Rectal smooth muscle tissue (tissue), 1 donor: ENCODE measurements around the gene PIK3CD.
"Not testable (repeated sequence)": the region's sequence is repeated elsewhere in the genome, so short reads cannot be mapped to it uniquely, and the experiment has no call there.

Source experiments
- H3K27ac ChIP-seq: one replicate; pipeline ENCODE4 v1.7.0; 2013; ENCODE audit warnings: low read depth, low read length, inconsistent platforms
- H3K27me3 ChIP-seq: one replicate; pipeline ENCODE4 v1.7.0; 2013; ENCODE audit warnings: low read length; ENCODE audit not compliant: control insufficient read depth, insufficient read depth
- H3K36me3 ChIP-seq: one replicate; pipeline ENCODE4 v1.7.0; 2013; ENCODE audit warnings: low read length; ENCODE audit not compliant: control insufficient read depth, insufficient read depth
- H3K4me1 ChIP-seq: one replicate; pipeline ENCODE4 v1.7.0; 2013; ENCODE audit warnings: low read length; ENCODE audit not compliant: control insufficient read depth, insufficient read depth
- H3K4me3 ChIP-seq: one replicate; pipeline ENCODE4 v1.7.0; 2013; ENCODE audit warnings: low read length
- H3K9ac ChIP-seq: one replicate; pipeline ENCODE4 v1.7.0; 2013; ENCODE audit warnings: low read length

Gene PIK3CD

GRCh38 chr1:9710037-9710436 lies 58.5 kb downstream of the PIK3CD start:
- no peaks in the 10 kb centered on the region for H3K27me3 ChIP-seq
- no peak overlapping the region for H3K27ac ChIP-seq
- H3K36me3 ChIP-seq, result no peaks in the 10 kb centered on the region
- H3K9ac ChIP-seq, result no peak overlapping the region
- no peak overlapping the region for H3K4me3 ChIP-seq
- no peaks in the 10 kb centered on the region for H3K4me1 ChIP-seq

GRCh38 chr1:9711466-9712020 lies 60.0 kb downstream of the PIK3CD start:
- H3K4me1 ChIP-seq, result no peaks in the 10 kb centered on the region
- H3K9ac ChIP-seq, result no peak overlapping the region
- H3K27me3 ChIP-seq, result no peaks in the 10 kb centered on the region
- H3K4me3 ChIP-seq, result no peak overlapping the region
- H3K27ac ChIP-seq, result no peak overlapping the region
- no peaks in the 10 kb centered on the region for H3K36me3 ChIP-seq

- H3K4me3 ChIP-seq, H3K4me1 ChIP-seq, H3K27ac ChIP-seq, H3K27me3 ChIP-seq, H3K36me3 ChIP-seq, H3K9ac ChIP-seq: not testable (repeated sequence)
These were observed 61.2 kb downstream of the PIK3CD start for GRCh38 chr1:9712767-9713166.

GRCh38 chr1:9714257-9714718 lies 62.8 kb downstream of the PIK3CD start:
- Histone ChIP-seq H3K4me3 (no peak overlapping the region), H3K27me3 (no peaks in the 10 kb centered on the region), H3K27ac (no peak overlapping the region), H3K4me1 (no peaks in the 10 kb centered on the region), H3K36me3 (no peaks in the 10 kb centered on the region), H3K9ac (no peak overlapping the region)

- H3K36me3 ChIP-seq, result no peaks in the 10 kb centered on the region
- H3K9ac ChIP-seq, result no peak overlapping the region
- H3K4me3 ChIP-seq, result no peak overlapping the region
- no peaks in the 10 kb centered on the region for H3K27me3 ChIP-seq
- H3K27ac ChIP-seq, result no peak overlapping the region
- no peaks in the 10 kb centered on the region for H3K4me1 ChIP-seq
These were observed 64.2 kb downstream of the PIK3CD start for GRCh38 chr1:9715536-9716226.

GRCh38 chr1:9716404-9717192 lies 65.1 kb downstream of the PIK3CD start:
- H3K27ac ChIP-seq, result no peak overlapping the region

GRCh38 chr1:9717193-9718005 lies 65.9 kb downstream of the PIK3CD start:
- Histone ChIP-seq H3K4me1 (no peaks in the 10 kb centered on the region), H3K27ac (no peak overlapping the region), H3K9ac (no peak overlapping the region), H3K4me3 (peak overlapping the region; percentile 5), H3K27me3 (no peaks in the 10 kb centered on the region), H3K36me3 (no peaks in the 10 kb centered on the region)

More at GRCh38 chr1:9716404-9717192, 65.1 kb downstream of the PIK3CD start:
- Histone ChIP-seq H3K9ac (no peak overlapping the region), H3K4me1 (no peaks in the 10 kb centered on the region), H3K27me3 (no peaks in the 10 kb centered on the region), H3K4me3 (peak overlapping the region; percentile 5), H3K36me3 (no peaks in the 10 kb centered on the region)

GRCh38 chr1:9718006-9718680 lies 66.6 kb downstream of the PIK3CD start:
- H3K27me3 ChIP-seq, result no peaks in the 10 kb centered on the region
- H3K4me3 ChIP-seq, result no peak overlapping the region
- H3K9ac ChIP-seq, result no peak overlapping the region
- H3K4me1 ChIP-seq, result no peaks in the 10 kb centered on the region
- H3K36me3 ChIP-seq, result peaks cover 6% of the 10 kb centered on the region
- no peak overlapping the region for H3K27ac ChIP-seq

GRCh38 chr1:9719978-9720722 lies 68.6 kb downstream of the PIK3CD start:
- no peak overlapping the region for H3K27ac ChIP-seq
- peaks cover 16% of the 10 kb centered on the region for H3K36me3 ChIP-seq
- no peaks in the 10 kb centered on the region for H3K27me3 ChIP-seq
- no peak overlapping the region for H3K9ac ChIP-seq
- H3K4me1 ChIP-seq, result no peaks in the 10 kb centered on the region
- H3K4me3 ChIP-seq, result no peak overlapping the region

- Histone ChIP-seq H3K4me3 (no peak overlapping the region), H3K27me3 (no peaks in the 10 kb centered on the region), H3K27ac (no peak overlapping the region), H3K4me1 (no peaks in the 10 kb centered on the region), H3K9ac (no peak overlapping the region), H3K36me3 (peaks cover 16% of the 10 kb centered on the region)
These were observed 69.5 kb downstream of the PIK3CD start for GRCh38 chr1:9720785-9721605.
